Measurements from ENCODE around the gene RNF157.

DNA sequence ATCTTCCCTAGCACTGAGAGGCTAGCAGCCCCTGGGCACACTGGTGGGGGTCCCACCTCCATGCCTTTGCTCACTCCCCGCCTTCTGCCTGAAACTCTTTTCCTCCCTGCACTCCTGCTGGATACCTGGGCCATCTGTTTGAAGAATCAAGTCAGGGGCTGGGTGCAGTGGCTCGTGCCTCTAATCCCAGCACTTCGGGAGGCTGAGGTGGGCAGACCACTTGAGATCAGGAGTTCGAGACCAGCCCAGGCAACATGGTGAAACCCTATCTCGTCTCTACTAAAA lies 115.0 kb downstream of the RNF157 start:
- TF ChIP-seq CTCF (IDR thresholded peaks at IDR 0.05; ENCODE audit: low read depth, low read length, poor library complexity, severe bottlenecking): no peak
- no peak for TF ChIP-seq EZH2phosphoT487 (IDR thresholded peaks at IDR 0.05; ENCODE audit: borderline replicate concordance, low read length)

Measured in DOHH2 (cell line).